Astrocyte (in vitro differentiated cells and primary cell): ENCODE results near the gene COG5. TPM values are rescaled to one million over a fixed set of nuclear protein-coding genes. Genes with fewer than 3 reads are reported as not detected.

Experiments used
- DNase-seq: peaks from one replicate; pipeline ENCODE4 v3.0.0-alpha.2; 2010; ENCODE audit warnings: low read depth
- FAIRE-seq: peaks from 2 replicates; lab custom pipeline; 2011; peaks lifted over from hg19 to GRCh38; lab: Jason Lieb, UNC
- H2AFZ ChIP-seq: 2 replicates; pipeline ENCODE4 v1.6.0; 2012; ENCODE audit warnings: low read depth, low read length, inconsistent platforms
- H3K27ac ChIP-seq: 2 replicates; pipeline ENCODE4 v1.5.1; 2011; ENCODE audit warnings: low read depth, low read length, inconsistent platforms
- H3K27me3 ChIP-seq: 2 replicates; pipeline ENCODE4 v1.6.0; 2011; ENCODE audit warnings: low read length, inconsistent platforms; ENCODE audit not compliant: insufficient read depth
- H3K36me3 ChIP-seq: 2 replicates; pipeline ENCODE4 v1.5.1; 2011; ENCODE audit warnings: low read length, inconsistent platforms; ENCODE audit not compliant: insufficient read depth
- H3K4me1 ChIP-seq: 2 replicates; pipeline ENCODE4 v1.5.1; 2011; ENCODE audit warnings: low read length, inconsistent platforms; ENCODE audit not compliant: insufficient read depth
- H3K4me2 ChIP-seq: 2 replicates; pipeline ENCODE4 v1.6.0; 2012; ENCODE audit warnings: low read length, inconsistent platforms
- H3K4me3 ChIP-seq: 2 replicates; pipeline ENCODE4 v1.5.1; 2011; ENCODE audit warnings: low read depth, mild to moderate bottlenecking, low read length, inconsistent platforms; ENCODE audit not compliant: insufficient read depth
- H3K79me2 ChIP-seq: 2 replicates; pipeline ENCODE4 v1.6.0; 2012; ENCODE audit warnings: mild to moderate bottlenecking, low read length, inconsistent platforms; ENCODE audit not compliant: insufficient read depth
- H3K9ac ChIP-seq: 2 replicates; pipeline ENCODE4 v1.6.0; 2012; ENCODE audit warnings: mild to moderate bottlenecking, low read length, inconsistent platforms
- H3K9me3 ChIP-seq: 2 replicates; pipeline ENCODE4 v1.5.1; 2012; ENCODE audit warnings: low read depth, mild to moderate bottlenecking, low read length, inconsistent platforms; ENCODE audit not compliant: insufficient read depth
- H4K20me1 ChIP-seq: 2 replicates; pipeline ENCODE4 v1.6.0; 2012; ENCODE audit warnings: low read length, inconsistent platforms; ENCODE audit not compliant: insufficient read depth
- H3K27ac Mint-ChIP-seq: one replicate; pipeline ENCODE4 v1.8.0; 2021; ENCODE audit warnings: mild to moderate bottlenecking, mixed read lengths; ENCODE audit not compliant: unreplicated experiment
- H3K27me3 Mint-ChIP-seq: one replicate; pipeline ENCODE4 v1.8.0; 2021; ENCODE audit warnings: low read depth, mixed read lengths; ENCODE audit not compliant: unreplicated experiment
- H3K36me3 Mint-ChIP-seq: one replicate; pipeline ENCODE4 v1.8.0; 2021; ENCODE audit warnings: low read depth, mixed read lengths; ENCODE audit not compliant: unreplicated experiment
- H3K4me1 Mint-ChIP-seq: one replicate; pipeline ENCODE4 v1.8.0; 2021; ENCODE audit warnings: low read depth, mixed read lengths; ENCODE audit not compliant: unreplicated experiment
- H3K4me3 Mint-ChIP-seq: one replicate; pipeline ENCODE4 v1.8.0; 2021; ENCODE audit warnings: mild to moderate bottlenecking, moderate library complexity, mixed read lengths; ENCODE audit not compliant: unreplicated experiment
- H3K9me3 Mint-ChIP-seq: one replicate; pipeline ENCODE4 v1.8.0; 2021; ENCODE audit warnings: mild to moderate bottlenecking, mixed read lengths; ENCODE audit not compliant: unreplicated experiment
- EZH2 ChIP-seq: IDR thresholded peaks from 2 replicates; pipeline ENCODE4 v1.6.1; 2012; ENCODE audit warnings: mild to moderate bottlenecking, low read length, inconsistent platforms; ENCODE audit not compliant: insufficient read depth
- total RNA-seq: library from RNA; stranded (reverse); gene quantifications from 2 replicates; pipeline ENCODE4 v1.2.1, GENCODE V29; 2021
- TF ChIP-seq, protein P1 (sequence below): IDR thresholded peaks from 2 replicates; pipeline ENCODE4 v1.5.1; 2011; ENCODE audit warnings: low read depth, mild to moderate bottlenecking, inconsistent platforms, low read length, moderate library complexity; ENCODE audit not compliant: insufficient read depth

Gene COG5
- total RNA-seq, 1 donor from 2014 or later = 57.1 TPM

GRCh38 chr7:107318523-107319160 is 245.1 kb downstream of the COG5 start:
- no peak overlapping the region for H3K4me3 Mint-ChIP-seq
- H3K27me3 ChIP-seq = no peaks in the 10 kb centered on the region
- H3K9ac ChIP-seq = no peak overlapping the region
- no peaks in the 10 kb centered on the region for H3K27me3 Mint-ChIP-seq
- no peak overlapping the region for H3K27ac Mint-ChIP-seq
- H3K36me3 Mint-ChIP-seq = peaks cover 5% of the 10 kb centered on the region
- H3K79me2 ChIP-seq = no peaks in the 10 kb centered on the region
- no peak overlapping the region for H3K4me2 ChIP-seq
- TF ChIP-seq EZH2 = no peak
- TF ChIP-seq, protein P1, sequence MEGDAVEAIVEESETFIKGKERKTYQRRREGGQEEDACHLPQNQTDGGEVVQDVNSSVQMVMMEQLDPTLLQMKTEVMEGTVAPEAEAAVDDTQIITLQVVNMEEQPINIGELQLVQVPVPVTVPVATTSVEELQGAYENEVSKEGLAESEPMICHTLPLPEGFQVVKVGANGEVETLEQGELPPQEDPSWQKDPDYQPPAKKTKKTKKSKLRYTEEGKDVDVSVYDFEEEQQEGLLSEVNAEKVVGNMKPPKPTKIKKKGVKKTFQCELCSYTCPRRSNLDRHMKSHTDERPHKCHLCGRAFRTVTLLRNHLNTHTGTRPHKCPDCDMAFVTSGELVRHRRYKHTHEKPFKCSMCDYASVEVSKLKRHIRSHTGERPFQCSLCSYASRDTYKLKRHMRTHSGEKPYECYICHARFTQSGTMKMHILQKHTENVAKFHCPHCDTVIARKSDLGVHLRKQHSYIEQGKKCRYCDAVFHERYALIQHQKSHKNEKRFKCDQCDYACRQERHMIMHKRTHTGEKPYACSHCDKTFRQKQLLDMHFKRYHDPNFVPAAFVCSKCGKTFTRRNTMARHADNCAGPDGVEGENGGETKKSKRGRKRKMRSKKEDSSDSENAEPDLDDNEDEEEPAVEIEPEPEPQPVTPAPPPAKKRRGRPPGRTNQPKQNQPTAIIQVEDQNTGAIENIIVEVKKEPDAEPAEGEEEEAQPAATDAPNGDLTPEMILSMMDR = no peak
- FAIRE-seq (peak; percentile 41), DNase-seq (no peak)
- H3K4me1 Mint-ChIP-seq = no peaks in the 10 kb centered on the region
- no peaks in the 10 kb centered on the region for H3K36me3 ChIP-seq
- H3K4me1 ChIP-seq = no peaks in the 10 kb centered on the region
- no peak overlapping the region for H3K27ac ChIP-seq
- no peak overlapping the region for H3K4me3 ChIP-seq
- peaks cover under 1% of the 10 kb centered on the region for H3K9me3 Mint-ChIP-seq
- H3K9me3 ChIP-seq = no peaks in the 10 kb centered on the region
- H4K20me1 ChIP-seq = no peaks in the 10 kb centered on the region
- no peak overlapping the region for H2AFZ ChIP-seq

GRCh38 chr7:107315716-107316220 is 248.0 kb downstream of the COG5 start:
- no peaks in the 10 kb centered on the region for H3K27me3 ChIP-seq
- H3K4me3 ChIP-seq = no peak overlapping the region
- no peak overlapping the region for H3K27ac ChIP-seq
- H3K4me2 ChIP-seq = no peak overlapping the region
- no peaks in the 10 kb centered on the region for H3K9me3 ChIP-seq
- H3K27me3 Mint-ChIP-seq = no peaks in the 10 kb centered on the region
- H3K36me3 Mint-ChIP-seq = peaks cover 7% of the 10 kb centered on the region
- no peaks in the 10 kb centered on the region for H4K20me1 ChIP-seq
- no peak overlapping the region for H3K4me3 Mint-ChIP-seq
- peaks cover 3% of the 10 kb centered on the region for H3K9me3 Mint-ChIP-seq
- peaks cover 5% of the 10 kb centered on the region for H3K4me1 Mint-ChIP-seq
- TF ChIP-seq, protein P1 = no peak
- no peak for TF ChIP-seq EZH2
- no peaks in the 10 kb centered on the region for H3K4me1 ChIP-seq
- no peak overlapping the region for H3K27ac Mint-ChIP-seq
- no peak overlapping the region for H2AFZ ChIP-seq
- no peak overlapping the region for H3K9ac ChIP-seq
- DNase-seq (no peak), FAIRE-seq (no peak)
- no peaks in the 10 kb centered on the region for H3K36me3 ChIP-seq
- no peaks in the 10 kb centered on the region for H3K79me2 ChIP-seq

DNA sequence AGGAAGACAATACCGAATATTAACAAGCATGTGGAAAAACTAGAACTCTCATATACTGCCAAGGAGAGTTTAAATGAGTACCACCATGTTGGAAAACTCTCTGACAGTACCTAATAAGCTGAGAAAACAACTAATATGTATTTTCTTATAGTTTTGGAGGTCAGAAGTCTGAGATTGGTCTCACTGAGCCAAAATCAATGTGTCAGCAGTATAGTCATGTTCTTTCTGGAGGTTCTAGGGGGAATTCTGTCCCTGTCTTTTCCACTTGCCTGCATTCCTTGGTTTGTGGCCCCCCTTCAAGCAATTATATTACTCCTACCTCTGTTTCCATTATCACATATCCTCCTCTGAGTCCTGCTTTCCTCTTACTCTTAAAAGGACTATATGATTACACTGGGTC is 250.4 kb downstream of the COG5 start:
- no peak for FAIRE-seq
- Histone ChIP-seq H3K4me3 (no peak overlapping the region), H3K4me2 (no peak overlapping the region), H3K79me2 (no peaks in the 10 kb centered on the region), H3K27me3 (no peaks in the 10 kb centered on the region), H3K36me3 (no peaks in the 10 kb centered on the region), H3K27ac (no peak overlapping the region), H3K4me1 (no peaks in the 10 kb centered on the region), H2AFZ (no peak overlapping the region), H3K9ac (no peak overlapping the region), H4K20me1 (no peaks in the 10 kb centered on the region), H3K9me3 (no peaks in the 10 kb centered on the region)
- Mint-ChIP-seq H3K4me1 (peaks cover 5% of the 10 kb centered on the region), H3K4me3 (no peak overlapping the region), H3K27ac (no peak overlapping the region), H3K36me3 (peaks cover 5% of the 10 kb centered on the region), H3K27me3 (no peaks in the 10 kb centered on the region), H3K9me3 (peaks cover 3% of the 10 kb centered on the region)
- TF ChIP-seq, protein P1 = no peak
- TF ChIP-seq EZH2 = no peak
- no peak for DNase-seq
